AG04450 (cell line): ENCODE results near the gene DENND2A. TPM values are rescaled to one million over a fixed set of nuclear protein-coding genes. Genes with fewer than 3 reads are reported as not detected.
"Not testable (repeated sequence)": the region's sequence is repeated elsewhere in the genome, so short reads cannot be mapped to it uniquely, and the experiment has no call there.

Experiments
- CTCF ChIA-PET: fragments of 300-600, 350-600 bp; formaldehyde crosslinking; extraction: SDS; loops from one replicate; lab custom pipeline; 2022; ENCODE audit warnings: antibody characterized with exemption, inconsistent platforms; lab: Charles Lee
- POLR2A ChIA-PET: fragments of 350-600 bp; formaldehyde crosslinking; extraction: SDS; loops from one replicate; lab custom pipeline; 2021; ENCODE audit warnings: antibody characterized with exemption, inconsistent platforms; lab: Yijun Ruan, JAX
- DNase-seq: peaks from one replicate; pipeline ENCODE4 v3.0.0-alpha.2; 2011; ENCODE audit warnings: low read depth, low spot score
- H3K27ac ChIP-seq: one replicate; pipeline ENCODE4 v1.5.1; 2012; ENCODE audit warnings: low read depth, low read length, control low read depth
- H3K27me3 ChIP-seq: one replicate; pipeline ENCODE4 v1.6.0; 2012; ENCODE audit warnings: low read length; ENCODE audit not compliant: control insufficient read depth, insufficient read depth
- H3K4me3 ChIP-seq: 2 replicates; pipeline ENCODE4 v1.5.1; 2011; ENCODE audit warnings: mild to moderate bottlenecking, low read depth, low read length, control low read depth
- H3K9me3 ChIP-seq: 2 replicates; pipeline ENCODE4 v1.5.1; 2012; ENCODE audit warnings: low read length; ENCODE audit not compliant: control insufficient read depth, insufficient read depth
- CTCF ChIP-seq: IDR thresholded peaks from 2 replicates; pipeline ENCODE4 v1.5.1; 2011; ENCODE audit warnings: low read depth, low read length, control low read depth, inconsistent platforms
- polyA plus RNA-seq: library from polyadenylated mRNA; depleted of rRNA; stranded (reverse); fragments of >200 nt; gene quantifications from 2 replicates; pipeline ENCODE4 v1.2.3, GENCODE V29; 2011

DENND2A gene
- polyA plus RNA-seq, 1 experiment, result 40.8 TPM

GRCh38 chr7:140625908-140626868 is 14.4 kb downstream of the DENND2A start:
- DNase-seq, result peak; percentile 99
- H3K27ac ChIP-seq, result peak overlapping the region; percentile 100
- H3K27me3 ChIP-seq, result no peaks in the 10 kb centered on the region
- ChIA-PET CTCF (interaction anchor here (0.9 to 1.5 kb wide), 2 partner anchors 21 to 27 kb away, joined by 3 to 4 read pairs; no protein-coding TSS in a partner anchor), POLR2A (interaction anchor here (0.6 to 4.4 kb wide), 9 partner anchors 9 to 84 kb away, joined by 3 to 33 read pairs (median 5); partner anchors contain the start of gene DENND2A)
- no peaks in the 10 kb centered on the region for H3K9me3 ChIP-seq
- no peak for TF ChIP-seq CTCF
- H3K4me3 ChIP-seq, result no peak overlapping the region

GRCh38 chr7:140625192-140625558 is 15.4 kb downstream of the DENND2A start:
- H3K4me3 ChIP-seq, H3K27ac ChIP-seq, DNase-seq, H3K27me3 ChIP-seq, H3K9me3 ChIP-seq: not testable (repeated sequence)
- POLR2A ChIA-PET, result interaction anchor here (0.7 to 4.4 kb wide), 4 partner anchors 7 to 20 kb away, joined by 6 to 33 read pairs (median 15); no protein-coding TSS in a partner anchor
- CTCF ChIA-PET, result interaction anchor here (0.8 to 1.5 kb wide), 2 partner anchors 19 to 20 kb away, joined by 3 to 4 read pairs; no protein-coding TSS in a partner anchor

GRCh38 chr7:140624392-140625191 is 16.0 kb downstream of the DENND2A start:
- no peak for DNase-seq
- POLR2A ChIA-PET, result interaction anchor here (0.7 to 4.4 kb wide), 2 partner anchors 8 to 20 kb away, joined by 6 to 33 read pairs; no protein-coding TSS in a partner anchor
- peak overlapping the region; percentile 31 for H3K27ac ChIP-seq
- H3K4me3 ChIP-seq, result no peak overlapping the region
- CTCF ChIA-PET, result interaction anchor here (0.8 to 1.5 kb wide), 2 partner anchors 18 to 19 kb away, joined by 3 to 4 read pairs; no protein-coding TSS in a partner anchor
- no peaks in the 10 kb centered on the region for H3K27me3 ChIP-seq
- no peaks in the 10 kb centered on the region for H3K9me3 ChIP-seq
- TF ChIP-seq CTCF, result no peak

GRCh38 chr7:140623980-140624379 is 16.6 kb downstream of the DENND2A start:
- no peak for TF ChIP-seq CTCF
- no peaks in the 10 kb centered on the region for H3K27me3 ChIP-seq
- CTCF ChIA-PET, result no interaction called here
- POLR2A ChIA-PET, result no interaction called here
- H3K27ac ChIP-seq, result peak overlapping the region; percentile 31
- no peaks in the 10 kb centered on the region for H3K9me3 ChIP-seq
- no peak for DNase-seq
- no peak overlapping the region for H3K4me3 ChIP-seq

GRCh38 chr7:140621401-140622021 is 19.1 kb downstream of the DENND2A start:
- H3K4me3 ChIP-seq, result no peak overlapping the region
- DNase-seq, result no peak
- H3K9me3 ChIP-seq, result no peaks in the 10 kb centered on the region
- TF ChIP-seq CTCF, result no peak
- POLR2A ChIA-PET, result no interaction called here
- no peaks in the 10 kb centered on the region for H3K27me3 ChIP-seq
- H3K27ac ChIP-seq, result peak overlapping the region; percentile 47
- CTCF ChIA-PET, result no interaction called here

DNA sequence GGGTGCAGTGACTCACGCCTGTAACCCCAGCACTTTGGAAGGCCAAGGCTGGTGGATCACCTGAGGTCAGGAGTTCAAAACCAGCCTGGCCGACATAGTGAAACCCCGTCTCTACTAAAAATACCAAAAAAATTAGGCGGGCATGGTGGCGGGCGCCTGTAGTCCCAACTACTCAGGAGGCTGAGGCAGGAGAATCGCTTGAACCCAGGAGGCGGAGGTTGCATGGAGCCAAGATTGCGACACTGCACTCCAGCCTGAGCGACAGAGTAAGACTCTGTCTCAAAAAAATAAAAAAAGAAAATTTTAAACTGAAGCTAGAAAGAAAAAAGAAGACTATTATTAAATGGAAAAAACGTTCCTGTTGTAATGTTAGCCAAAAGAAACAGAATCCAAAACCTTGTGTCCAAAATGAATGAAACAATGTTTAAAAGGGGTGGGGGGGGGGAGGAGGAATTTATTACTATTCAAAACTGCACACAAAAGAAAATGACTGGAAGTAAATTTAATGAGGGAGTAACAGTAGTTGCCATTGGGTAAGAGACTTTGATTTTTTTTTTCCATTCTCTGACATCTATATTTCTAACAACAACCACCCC is 20.6 kb downstream of the DENND2A start:
- not testable (repeated sequence) for H3K9me3 ChIP-seq, H3K27ac ChIP-seq, H3K4me3 ChIP-seq, H3K27me3 ChIP-seq, DNase-seq
- CTCF ChIA-PET, result interaction anchor here (0.6 to 0.7 kb wide), 3 partner anchors 12 to 106 kb away, joined by 3 to 4 read pairs (median 3); no protein-coding TSS in a partner anchor
- POLR2A ChIA-PET, result interaction anchor here (1.1 kb wide), 1 partner anchor 15 kb away, joined by 3 read pairs; no protein-coding TSS in a partner anchor
